ENCODE data around the gene HDAC4.

HDAC4 gene

GRCh38 chr2:239238839-239239606, 161.8 kb downstream of the HDAC4 start:
- H3K36me3 ChIP-seq (ENCODE audit: control insufficient read depth, insufficient read depth, low read length) = peaks cover 3% of the 10 kb centered on the region
- no peaks in the 10 kb centered on the region for H3K9me3 ChIP-seq (ENCODE audit: control insufficient read depth, low read length)
- no peaks in the 10 kb centered on the region for H3K27me3 ChIP-seq (ENCODE audit: control insufficient read depth, insufficient read depth, low read length)
- no peak overlapping the region for H3K4me3 ChIP-seq (ENCODE audit: low read length)
- no peak overlapping the region for H3K9ac ChIP-seq (ENCODE audit: low read length)
- peaks cover 23% of the 10 kb centered on the region for H3K4me1 ChIP-seq (ENCODE audit: control insufficient read depth, insufficient read depth, low read length)

- Histone ChIP-seq H3K9ac (ENCODE audit: low read length) (no peak overlapping the region), H3K4me1 (ENCODE audit: control insufficient read depth, insufficient read depth, low read length) (peaks cover 17% of the 10 kb centered on the region), H3K4me3 (ENCODE audit: low read length) (no peak overlapping the region), H3K9me3 (ENCODE audit: control insufficient read depth, low read length) (no peaks in the 10 kb centered on the region), H3K27me3 (ENCODE audit: control insufficient read depth, insufficient read depth, low read length) (no peaks in the 10 kb centered on the region), H3K36me3 (ENCODE audit: control insufficient read depth, insufficient read depth, low read length) (peaks cover 3% of the 10 kb centered on the region)
These were observed 162.4 kb downstream of the HDAC4 start for GRCh38 chr2:239238381-239238780.

GRCh38 chr2:239236808-239237205, 164.0 kb downstream of the HDAC4 start:
- no peak overlapping the region for H3K9ac ChIP-seq (ENCODE audit: low read length)
- peaks cover 16% of the 10 kb centered on the region for H3K4me1 ChIP-seq (ENCODE audit: control insufficient read depth, insufficient read depth, low read length)
- no peak overlapping the region for H3K4me3 ChIP-seq (ENCODE audit: low read length)
- no peaks in the 10 kb centered on the region for H3K27me3 ChIP-seq (ENCODE audit: control insufficient read depth, insufficient read depth, low read length)
- no peaks in the 10 kb centered on the region for H3K9me3 ChIP-seq (ENCODE audit: control insufficient read depth, low read length)
- peaks cover 3% of the 10 kb centered on the region for H3K36me3 ChIP-seq (ENCODE audit: control insufficient read depth, insufficient read depth, low read length)

- no peak overlapping the region for H3K4me3 ChIP-seq (ENCODE audit: low read length)
- H3K9me3 ChIP-seq (ENCODE audit: control insufficient read depth, low read length) = no peaks in the 10 kb centered on the region
- no peak overlapping the region for H3K9ac ChIP-seq (ENCODE audit: low read length)
- peaks cover 16% of the 10 kb centered on the region for H3K4me1 ChIP-seq (ENCODE audit: control insufficient read depth, insufficient read depth, low read length)
- peaks cover 3% of the 10 kb centered on the region for H3K36me3 ChIP-seq (ENCODE audit: control insufficient read depth, insufficient read depth, low read length)
- H3K27me3 ChIP-seq (ENCODE audit: control insufficient read depth, insufficient read depth, low read length) = no peaks in the 10 kb centered on the region
These were observed 164.6 kb downstream of the HDAC4 start for GRCh38 chr2:239236043-239236807.

GRCh38 chr2:239235311-239235710, 165.5 kb downstream of the HDAC4 start:
- Histone ChIP-seq H3K27me3 (ENCODE audit: control insufficient read depth, insufficient read depth, low read length) (no peaks in the 10 kb centered on the region), H3K9me3 (ENCODE audit: control insufficient read depth, low read length) (no peaks in the 10 kb centered on the region), H3K9ac (ENCODE audit: low read length) (no peak overlapping the region), H3K4me3 (ENCODE audit: low read length) (no peak overlapping the region), H3K36me3 (ENCODE audit: control insufficient read depth, insufficient read depth, low read length) (peaks cover 3% of the 10 kb centered on the region), H3K4me1 (ENCODE audit: control insufficient read depth, insufficient read depth, low read length) (peaks cover 9% of the 10 kb centered on the region)

- H3K9me3 ChIP-seq (ENCODE audit: control insufficient read depth, low read length) = no peaks in the 10 kb centered on the region
- H3K4me3 ChIP-seq (ENCODE audit: low read length) = no peak overlapping the region
- peaks cover 7% of the 10 kb centered on the region for H3K4me1 ChIP-seq (ENCODE audit: control insufficient read depth, insufficient read depth, low read length)
- peaks cover 3% of the 10 kb centered on the region for H3K36me3 ChIP-seq (ENCODE audit: control insufficient read depth, insufficient read depth, low read length)
- H3K9ac ChIP-seq (ENCODE audit: low read length) = no peak overlapping the region
- no peaks in the 10 kb centered on the region for H3K27me3 ChIP-seq (ENCODE audit: control insufficient read depth, insufficient read depth, low read length)
These were observed 166.3 kb downstream of the HDAC4 start for GRCh38 chr2:239234191-239235175.

- no peak overlapping the region for H3K9ac ChIP-seq (ENCODE audit: low read length)
- no peaks in the 10 kb centered on the region for H3K4me1 ChIP-seq (ENCODE audit: control insufficient read depth, insufficient read depth, low read length)
- no peaks in the 10 kb centered on the region for H3K27me3 ChIP-seq (ENCODE audit: control insufficient read depth, insufficient read depth, low read length)
These were observed 167.2 kb downstream of the HDAC4 start for GRCh38 chr2:239233576-239233975.

GRCh38 chr2:239232195-239232578, 168.6 kb downstream of the HDAC4 start:
- Histone ChIP-seq H3K9ac (ENCODE audit: low read length) (no peak overlapping the region), H3K4me3 (ENCODE audit: low read length) (no peak overlapping the region), H3K36me3 (ENCODE audit: control insufficient read depth, insufficient read depth, low read length) (peaks cover 3% of the 10 kb centered on the region), H3K9me3 (ENCODE audit: control insufficient read depth, low read length) (no peaks in the 10 kb centered on the region), H3K4me1 (ENCODE audit: control insufficient read depth, insufficient read depth, low read length) (peaks cover 4% of the 10 kb centered on the region), H3K27me3 (ENCODE audit: control insufficient read depth, insufficient read depth, low read length) (no peaks in the 10 kb centered on the region)

More at GRCh38 chr2:239233576-239233975, 167.2 kb downstream of the HDAC4 start:
- Histone ChIP-seq H3K36me3 (ENCODE audit: control insufficient read depth, insufficient read depth, low read length) (peaks cover 3% of the 10 kb centered on the region), H3K9me3 (ENCODE audit: control insufficient read depth, low read length) (no peaks in the 10 kb centered on the region), H3K4me3 (ENCODE audit: low read length) (no peak overlapping the region)

GRCh38 chr2:239231231-239232194, 169.3 kb downstream of the HDAC4 start:
- no peak overlapping the region for H3K4me3 ChIP-seq (ENCODE audit: low read length)
- no peak overlapping the region for H3K9ac ChIP-seq (ENCODE audit: low read length)
- H3K36me3 ChIP-seq (ENCODE audit: control insufficient read depth, insufficient read depth, low read length) = peaks cover 3% of the 10 kb centered on the region
- peaks cover 11% of the 10 kb centered on the region for H3K4me1 ChIP-seq (ENCODE audit: control insufficient read depth, insufficient read depth, low read length)
- no peaks in the 10 kb centered on the region for H3K9me3 ChIP-seq (ENCODE audit: control insufficient read depth, low read length)
- H3K27me3 ChIP-seq (ENCODE audit: control insufficient read depth, insufficient read depth, low read length) = no peaks in the 10 kb centered on the region

GRCh38 chr2:239230318-239231052, 170.3 kb downstream of the HDAC4 start:
- Histone ChIP-seq H3K9me3 (ENCODE audit: control insufficient read depth, low read length) (no peaks in the 10 kb centered on the region), H3K27me3 (ENCODE audit: control insufficient read depth, insufficient read depth, low read length) (no peaks in the 10 kb centered on the region), H3K4me1 (ENCODE audit: control insufficient read depth, insufficient read depth, low read length) (peaks cover 19% of the 10 kb centered on the region), H3K9ac (ENCODE audit: low read length) (no peak overlapping the region), H3K36me3 (ENCODE audit: control insufficient read depth, insufficient read depth, low read length) (peaks cover 3% of the 10 kb centered on the region), H3K4me3 (ENCODE audit: low read length) (no peak overlapping the region)

Data from mucosa of stomach (tissue), 1 donor.